HG03439 (cell line): Measurements from ENCODE around the gene ANK3.

Experiments
- ATAC-seq: cut with Tn5 transposase; IDR thresholded peaks from one replicate; pipeline ENCODE4 v1.9.1; 2021; ENCODE audit warnings: mild to moderate bottlenecking, moderate library complexity; ENCODE audit not compliant: unreplicated experiment

ANK3 gene

GRCh38 chr10:60107308-60107976 is 282.2 kb downstream of the ANK3 start:
- ATAC-seq = no peak

- no peak for ATAC-seq
Measured at GRCh38 chr10:60105295-60105695, 284.4 kb downstream of the ANK3 start.

GRCh38 chr10:60101821-60102220 is 287.9 kb downstream of the ANK3 start:
- no peak for ATAC-seq

GRCh38 chr10:60099998-60100747 is 289.5 kb downstream of the ANK3 start:
- peak; percentile 51 for ATAC-seq

GRCh38 chr10:60098677-60099601 is 290.7 kb downstream of the ANK3 start:
- no peak for ATAC-seq

GRCh38 chr10:60096761-60097513 is 292.7 kb downstream of the ANK3 start:
- peak; percentile 73 for ATAC-seq

- ATAC-seq = no peak
Measured at GRCh38 chr10:60093317-60093716, 296.4 kb downstream of the ANK3 start.

GRCh38 chr10:60086862-60087261 is 302.8 kb downstream of the ANK3 start:
- ATAC-seq = no peak

- no peak for ATAC-seq
Measured at GRCh38 chr10:60086421-60086820, 303.3 kb downstream of the ANK3 start.

- ATAC-seq = no peak
Measured at GRCh38 chr10:60082744-60083344, 306.8 kb downstream of the ANK3 start.

GRCh38 chr10:60082341-60082740 is 307.3 kb downstream of the ANK3 start:
- no peak for ATAC-seq

- peak; percentile 81 for ATAC-seq
Measured at GRCh38 chr10:60073781-60074656, 315.7 kb downstream of the ANK3 start.

GRCh38 chr10:60073397-60073780 is 316.3 kb downstream of the ANK3 start:
- ATAC-seq = no peak

- no peak for ATAC-seq
Measured at GRCh38 chr10:60069311-60069710, 320.4 kb downstream of the ANK3 start.

- no peak for ATAC-seq
Measured at GRCh38 chr10:60050366-60050765, 339.3 kb downstream of the ANK3 start.

GRCh38 chr10:60048091-60048501 is 341.6 kb downstream of the ANK3 start:
- no peak for ATAC-seq

GRCh38 chr10:60045571-60045970 is 344.1 kb downstream of the ANK3 start:
- no peak for ATAC-seq

- ATAC-seq = no peak
Measured at GRCh38 chr10:60044971-60045370, 344.7 kb downstream of the ANK3 start.

- ATAC-seq = no peak
Measured at GRCh38 chr10:60044242-60044641, 345.4 kb downstream of the ANK3 start.
